AML-193 (cell line): ENCODE results near the gene ARG2.

ENCODE experiments used
- DNase-seq, 2 experiments: peaks; one replicate each; lab custom pipeline; 2025; lab: John Stamatoyannopoulos, UW

Gene ARG2

DNA sequence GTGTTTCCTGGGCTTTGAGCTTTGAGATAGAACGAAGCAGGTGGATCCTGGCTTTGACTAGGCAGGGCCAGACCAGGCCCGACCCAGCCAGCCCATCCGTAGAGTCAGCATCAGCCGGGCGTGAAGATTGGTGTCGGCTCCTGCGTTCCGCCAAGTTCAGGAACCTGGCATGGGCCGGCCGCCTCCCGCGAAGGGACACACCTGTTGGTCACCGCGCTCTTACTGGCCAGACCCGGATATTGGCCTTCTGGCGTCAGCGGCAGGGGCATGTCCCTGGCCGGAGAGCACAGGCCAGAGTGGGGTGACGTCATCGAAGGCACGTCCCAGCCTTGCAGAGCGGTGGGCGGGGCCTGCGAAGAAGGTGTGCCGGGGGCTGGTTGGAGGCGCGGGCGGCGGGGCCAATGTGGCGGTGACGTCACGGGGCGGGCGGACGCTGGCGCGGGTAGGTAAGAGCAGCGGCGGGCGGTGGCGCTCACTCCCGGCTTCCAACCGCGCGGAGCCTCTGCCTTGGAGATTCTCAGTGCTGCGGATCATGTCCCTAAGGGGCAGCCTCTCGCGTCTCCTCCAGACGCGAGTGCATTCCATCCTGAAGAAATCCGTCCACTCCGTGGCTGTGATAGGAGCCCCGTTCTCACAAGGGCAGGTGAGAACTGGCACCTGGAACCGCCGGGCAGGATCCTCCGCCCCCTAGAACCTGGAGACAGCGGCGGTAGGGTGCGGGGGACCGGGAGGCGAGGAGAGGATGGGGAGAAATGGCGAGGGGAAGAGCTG lies at the start of gene ARG2:
TSS of gene ARG2 (plus strand) at position 475 of the 771 bp plus-strand sequence. CDS start at position 533, 58 bp downstream.
- peak; percentile 83 to 88 for DNase-seq

GRCh38 chr14:67570453-67570852 lies 49.3 kb upstream of the ARG2 start:
- no peak for DNase-seq

GRCh38 chr14:67571275-67571990 lies 48.3 kb upstream of the ARG2 start:
- peak; percentile 31 to 46 for DNase-seq

DNA sequence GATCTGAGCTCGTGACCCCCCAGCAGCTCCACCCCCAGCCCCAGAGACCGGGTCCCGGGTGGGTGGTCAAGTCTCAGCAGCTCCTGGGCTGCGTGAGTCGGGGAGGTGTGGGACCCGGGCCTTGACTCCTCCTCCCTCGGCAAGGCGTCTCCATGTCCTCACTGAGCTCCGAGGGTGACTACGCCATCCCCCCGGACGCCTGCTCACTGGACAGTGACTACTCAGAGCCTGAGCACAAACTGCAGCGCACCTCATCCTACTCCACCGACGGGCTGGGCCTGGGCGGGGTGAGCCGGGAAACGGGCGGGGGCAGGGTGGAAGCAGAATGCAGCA lies 47.8 kb upstream of the ARG2 start:
- DNase-seq: no peak

GRCh38 chr14:67572608-67573007 lies 47.1 kb upstream of the ARG2 start:
- DNase-seq: no peak

GRCh38 chr14:67573228-67574010 lies 46.3 kb upstream of the ARG2 start:
- DNase-seq: no peak

- DNase-seq: no peak
Observed at GRCh38 chr14:67574156-67574555, 45.6 kb upstream of the ARG2 start.

GRCh38 chr14:67574806-67575205 lies 44.9 kb upstream of the ARG2 start:
- DNase-seq: no peak

DNA sequence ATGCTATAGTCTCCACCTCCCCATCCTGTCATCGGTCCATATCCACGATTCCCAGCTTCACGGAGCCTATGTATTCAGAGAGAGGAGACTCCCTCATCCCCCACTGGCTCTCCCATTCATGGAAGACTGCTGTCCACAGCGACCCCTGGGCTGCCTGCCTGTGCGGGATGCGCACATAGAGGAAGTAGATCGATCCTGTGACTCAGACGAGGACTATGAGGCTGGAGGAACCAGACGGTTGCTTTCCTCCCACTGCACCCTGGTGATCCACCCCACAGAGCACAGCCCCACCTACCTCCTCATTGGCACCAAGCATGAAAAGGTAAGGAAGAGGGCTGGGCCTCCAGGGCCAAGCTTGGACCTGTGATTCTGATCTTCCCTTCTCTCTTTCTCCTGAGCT lies 44.0 kb upstream of the ARG2 start:
- DNase-seq: no peak

- no peak for DNase-seq
Observed at GRCh38 chr14:67576216-67576955, 43.3 kb upstream of the ARG2 start.

GRCh38 chr14:67577181-67577808 lies 42.4 kb upstream of the ARG2 start:
- no peak for DNase-seq

DNA sequence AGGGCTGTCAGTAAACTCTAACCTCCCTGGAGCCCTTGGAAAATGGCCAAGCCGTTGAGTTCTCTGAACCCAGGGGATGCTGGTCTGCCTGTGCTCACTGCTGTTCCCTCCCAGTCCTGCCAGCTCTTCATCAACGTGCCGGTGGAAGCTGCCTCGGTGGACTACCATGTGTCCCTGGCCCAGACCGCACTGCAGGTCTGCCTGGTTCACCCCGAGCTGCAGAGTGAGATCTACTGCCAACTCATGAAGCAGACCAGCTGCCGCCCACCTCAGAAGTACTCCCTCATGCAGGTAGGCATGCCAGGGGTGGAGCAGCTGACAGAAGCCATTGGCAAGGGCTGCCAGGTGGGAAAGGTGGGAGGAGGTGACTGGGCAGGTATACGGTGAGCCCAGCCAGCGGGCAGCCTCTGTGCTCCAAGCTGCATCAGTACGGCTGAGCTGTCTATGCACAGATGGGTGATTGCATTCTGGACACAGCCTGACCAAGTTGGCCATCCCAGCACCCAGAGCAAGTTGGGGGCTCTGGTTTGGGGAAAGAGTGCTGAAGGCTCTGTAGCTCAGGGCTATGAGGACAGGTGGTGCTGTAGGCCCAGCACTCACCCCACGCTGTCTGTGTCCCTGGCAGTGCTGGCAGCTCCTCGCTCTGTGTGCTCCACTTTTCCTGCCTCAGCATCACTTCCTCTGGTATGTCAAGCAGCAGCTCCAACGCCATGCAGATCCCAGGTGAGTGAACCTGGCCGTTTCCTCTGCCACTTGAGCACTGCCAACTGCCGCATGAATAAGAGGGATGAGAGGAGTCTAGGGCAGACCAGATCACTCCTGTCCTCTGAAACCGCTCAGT lies 41.6 kb upstream of the ARG2 start:
- DNase-seq: no peak

- DNase-seq: no peak
Observed at GRCh38 chr14:67579040-67579439, 40.7 kb upstream of the ARG2 start.

- no peak for DNase-seq
Observed at GRCh38 chr14:67579636-67580035, 40.1 kb upstream of the ARG2 start.

GRCh38 chr14:67580336-67581171 lies 39.2 kb upstream of the ARG2 start:
- DNase-seq: no peak

DNA sequence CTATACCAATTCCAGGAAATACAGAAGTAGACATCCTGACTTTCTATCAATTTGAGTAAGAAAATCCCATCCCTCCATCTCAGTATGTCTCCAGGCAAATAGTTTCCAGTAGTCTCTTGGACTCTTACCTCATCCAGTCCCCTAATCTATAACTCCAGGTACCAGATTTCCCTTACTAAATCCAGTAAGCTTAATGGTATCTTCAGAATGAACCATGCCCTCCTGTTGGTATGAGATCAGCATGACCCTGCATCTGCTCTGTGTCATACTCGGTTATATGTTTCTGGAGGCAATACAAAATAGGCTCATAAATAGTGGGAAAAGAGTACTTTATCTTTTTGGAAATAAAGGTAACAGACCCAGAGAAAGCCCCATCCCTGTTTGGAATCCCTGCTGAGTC lies 38.1 kb upstream of the ARG2 start:
- no peak for DNase-seq

DNA sequence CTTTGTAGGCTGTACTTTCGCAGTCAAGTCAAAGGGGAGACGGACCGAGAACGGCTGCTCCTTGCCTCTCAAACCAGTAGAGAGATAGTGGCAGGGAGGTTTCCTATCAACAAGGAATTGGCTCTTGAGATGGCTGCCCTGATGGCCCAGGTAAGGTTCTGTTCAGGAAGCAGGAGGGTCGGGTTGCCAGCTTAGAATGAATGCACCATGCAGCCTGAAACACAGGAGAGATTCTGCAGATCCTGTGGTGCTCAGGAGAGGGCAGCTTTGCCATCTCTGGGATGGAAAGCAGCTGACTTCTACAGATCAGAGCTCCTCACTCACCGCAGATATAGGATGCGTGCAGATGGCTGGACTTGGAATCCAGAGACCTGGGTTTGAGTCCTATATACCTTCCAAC lies 37.7 kb upstream of the ARG2 start:
- no peak for DNase-seq

- DNase-seq: peak; percentile 25 to 53
Observed at GRCh38 chr14:67583711-67584644, 35.7 kb upstream of the ARG2 start.

DNA sequence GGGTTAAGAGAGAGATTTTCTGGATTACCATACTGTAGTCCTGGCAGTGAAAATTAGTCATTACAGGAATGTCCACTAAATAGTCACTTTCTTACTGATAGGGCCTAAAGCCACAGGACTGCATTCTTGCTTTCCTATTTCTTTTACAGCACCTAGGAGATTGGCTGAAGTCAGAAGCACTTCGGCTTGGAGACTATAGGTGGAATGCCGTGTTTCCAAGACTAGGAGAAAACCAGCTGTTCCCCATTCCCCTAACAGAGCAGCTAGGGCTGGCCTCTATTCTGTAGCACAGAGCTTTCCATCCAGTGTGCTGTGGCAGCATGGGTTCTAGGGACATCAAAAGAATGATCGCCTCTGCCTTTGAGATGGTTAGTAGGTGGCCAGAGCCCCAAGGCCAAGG lies 34.7 kb upstream of the ARG2 start:
- DNase-seq: no peak
